ENCODE data around the gene MT1B.

DNA sequence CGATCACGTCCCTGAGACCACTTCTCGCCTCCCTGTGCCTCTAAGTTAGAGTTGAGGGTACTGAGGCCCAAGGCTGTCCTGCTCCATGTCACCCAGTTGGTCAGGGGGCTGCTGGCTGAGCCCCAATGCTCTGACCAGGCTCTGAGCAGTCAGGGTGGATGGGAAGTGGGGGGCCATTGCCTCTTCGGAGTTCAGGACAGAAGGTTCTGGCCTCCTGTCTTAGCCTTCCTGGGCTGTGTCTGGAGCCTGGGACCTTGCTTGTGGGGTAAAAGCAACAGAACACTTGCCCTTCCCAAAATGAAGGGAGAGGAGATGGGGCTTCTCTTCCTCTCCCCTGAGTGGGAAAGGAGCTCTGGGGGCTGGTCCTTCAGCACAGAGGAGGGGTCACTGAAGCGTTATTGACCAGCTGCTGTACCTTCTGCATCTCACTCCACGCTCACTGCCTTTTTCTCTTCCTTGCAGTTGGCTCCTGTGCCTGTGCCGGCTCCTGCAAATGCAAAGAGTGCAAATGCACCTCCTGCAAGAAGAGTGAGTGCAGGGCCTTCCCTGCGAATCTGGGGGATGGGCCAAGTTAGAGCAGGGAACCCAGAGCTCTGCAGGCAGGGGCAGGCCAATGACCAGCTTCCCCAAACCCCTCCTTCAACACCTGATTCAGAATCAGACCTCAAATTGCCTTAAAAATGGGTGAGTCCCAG is 31.2 kb downstream of the MT1B start:
- TF ChIP-seq, protein P1, sequence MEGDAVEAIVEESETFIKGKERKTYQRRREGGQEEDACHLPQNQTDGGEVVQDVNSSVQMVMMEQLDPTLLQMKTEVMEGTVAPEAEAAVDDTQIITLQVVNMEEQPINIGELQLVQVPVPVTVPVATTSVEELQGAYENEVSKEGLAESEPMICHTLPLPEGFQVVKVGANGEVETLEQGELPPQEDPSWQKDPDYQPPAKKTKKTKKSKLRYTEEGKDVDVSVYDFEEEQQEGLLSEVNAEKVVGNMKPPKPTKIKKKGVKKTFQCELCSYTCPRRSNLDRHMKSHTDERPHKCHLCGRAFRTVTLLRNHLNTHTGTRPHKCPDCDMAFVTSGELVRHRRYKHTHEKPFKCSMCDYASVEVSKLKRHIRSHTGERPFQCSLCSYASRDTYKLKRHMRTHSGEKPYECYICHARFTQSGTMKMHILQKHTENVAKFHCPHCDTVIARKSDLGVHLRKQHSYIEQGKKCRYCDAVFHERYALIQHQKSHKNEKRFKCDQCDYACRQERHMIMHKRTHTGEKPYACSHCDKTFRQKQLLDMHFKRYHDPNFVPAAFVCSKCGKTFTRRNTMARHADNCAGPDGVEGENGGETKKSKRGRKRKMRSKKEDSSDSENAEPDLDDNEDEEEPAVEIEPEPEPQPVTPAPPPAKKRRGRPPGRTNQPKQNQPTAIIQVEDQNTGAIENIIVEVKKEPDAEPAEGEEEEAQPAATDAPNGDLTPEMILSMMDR (conservative IDR thresholded peaks at IDR 0.05; ENCODE audit: low read length) = no peak
- TF ChIP-seq EZH2phosphoT487 (IDR thresholded peaks at IDR 0.05; ENCODE audit: borderline replicate concordance, low read depth, low read length) = no peak

All from OCI-LY7 (cell line).